OCI-LY7 (cell line): ENCODE results near the gene MUC20. TPM values are rescaled to one million over a fixed set of nuclear protein-coding genes. Genes with fewer than 3 reads are reported as not detected.
A peak's percentile ranks its signal among the peaks of the same experiment; 100 is the strongest.

Experiments
- BruUV-seq: library from RNA; stranded (reverse); fragments of 400-500 nt; replicated peaks from 2 replicates; lab custom pipeline; 2021; lab: Mats Ljungman, UMichigan
- CTCF ChIA-PET: fragments of 300-600 bp; sonication (Branson Sonifier 250); formaldehyde crosslinking; loops from one replicate; lab custom pipeline; 2022; ENCODE audit warnings: antibody characterized with exemption; ENCODE audit not compliant: unreplicated experiment; lab: Charles Lee
- POLR2A ChIA-PET: fragments of 300-600 bp; sonication (Branson Sonifier 250); formaldehyde crosslinking; loops from one replicate; lab custom pipeline; 2022; ENCODE audit warnings: antibody characterized with exemption; lab: Charles Lee
- DNase-seq: peaks from one replicate; pipeline ENCODE4 v3.0.0-alpha.2; 2015; ENCODE audit warnings: low spot score
- H2AFZ ChIP-seq: fragments of 200-600 bp; sonication (generic), shearing (Covaris generic); 2 replicates; pipeline ENCODE4 v1.6.1; 2014; ENCODE audit warnings: mild to moderate bottlenecking, antibody characterized with exemption, low read length, moderate library complexity
- H3K27ac ChIP-seq: fragments of 200-600 bp; sonication (generic); 2 replicates; pipeline ENCODE4 v1.5.1; 2014; ENCODE audit warnings: mixed run types, low read depth, mild to moderate bottlenecking, moderate library complexity, low read length, inconsistent platforms; ENCODE audit not compliant: poor library complexity, severe bottlenecking
- H3K36me3 ChIP-seq: fragments of 200-600 bp; sonication (generic); 2 replicates; pipeline ENCODE4 v1.6.1; 2014; ENCODE audit warnings: mild to moderate bottlenecking, antibody characterized with exemption, low read length, moderate library complexity, mixed read lengths; ENCODE audit not compliant: insufficient read depth
- H3K4me1 ChIP-seq: fragments of 200-600 bp; sonication (generic); 2 replicates; pipeline ENCODE4 v1.5.1; 2014; ENCODE audit warnings: mild to moderate bottlenecking, low read length; ENCODE audit not compliant: insufficient read depth, poor library complexity, severe bottlenecking
- H3K4me2 ChIP-seq: fragments of 200-600 bp; sonication (generic); 2 replicates; pipeline ENCODE4 v1.6.1; 2014; ENCODE audit warnings: mild to moderate bottlenecking, low read length
- H3K4me3 ChIP-seq: fragments of 200-600 bp; sonication (generic); 2 replicates; pipeline ENCODE4 v1.5.1; 2014; ENCODE audit warnings: mild to moderate bottlenecking, low read depth, low read length; ENCODE audit not compliant: poor library complexity, severe bottlenecking
- H3K79me2 ChIP-seq: fragments of 200-600 bp; sonication (generic); 2 replicates; pipeline ENCODE4 v1.6.1; 2016; ENCODE audit warnings: low read depth, mild to moderate bottlenecking, low read length, moderate library complexity, mixed read lengths; ENCODE audit not compliant: insufficient read depth
- H3K9me2 ChIP-seq: fragments of 200-600 bp; sonication (generic); 2 replicates; pipeline ENCODE4 v1.6.1; 2016; ENCODE audit warnings: mild to moderate bottlenecking, low read length, mixed read lengths; ENCODE audit not compliant: insufficient read depth
- H3K9me3 ChIP-seq: fragments of 200-600 bp; sonication (generic); 2 replicates; pipeline ENCODE4 v1.6.1; 2014; ENCODE audit warnings: mild to moderate bottlenecking, mixed run types, low read length, mixed read lengths
- H4K20me1 ChIP-seq: fragments of 200-600 bp; sonication (generic); 2 replicates; pipeline ENCODE4 v1.6.1; 2014; ENCODE audit warnings: mild to moderate bottlenecking, antibody characterized with exemption, low read length, moderate library complexity, mixed read lengths; ENCODE audit not compliant: insufficient read depth
- EZH2phosphoT487 ChIP-seq: fragments of 200-600 bp; sonication (generic); IDR thresholded peaks from 2 replicates; pipeline ENCODE4 v1.6.1; 2018; ENCODE audit warnings: low read depth, borderline replicate concordance, mild to moderate bottlenecking, mixed run types, antibody characterized with exemption, low read length, moderate library complexity, mixed read lengths
- intact Hi-C: fragments of 100-400 bp; cut with micrococcal nuclease; formaldehyde crosslinking; loops from one replicate; pipeline ENCODE4 v1.10.0; 2022; ENCODE audit not compliant: unreplicated experiment
- total RNA-seq, 2 experiments: library from RNA; depleted of rRNA in 1 of 2; stranded (reverse); fragments of >200 nt in 1 of 2; shearing (Covaris generic) in 1 of 2; gene quantifications; 2 replicates each; pipeline ENCODE4 v1.2.3, GENCODE V29; 2014 to 2022
- TF ChIP-seq, protein P1 (sequence below): fragments of 200-600 bp; sonication (generic); conservative IDR thresholded peaks from 2 replicates; pipeline ENCODE4 v1.5.1; 2014; ENCODE audit warnings: mild to moderate bottlenecking, antibody characterized with exemption, low read length, moderate library complexity, mixed read lengths

The MUC20 gene
- total RNA-seq, 2 experiments from 2014 or later, result 0.40 to 1.1 TPM

DNA sequence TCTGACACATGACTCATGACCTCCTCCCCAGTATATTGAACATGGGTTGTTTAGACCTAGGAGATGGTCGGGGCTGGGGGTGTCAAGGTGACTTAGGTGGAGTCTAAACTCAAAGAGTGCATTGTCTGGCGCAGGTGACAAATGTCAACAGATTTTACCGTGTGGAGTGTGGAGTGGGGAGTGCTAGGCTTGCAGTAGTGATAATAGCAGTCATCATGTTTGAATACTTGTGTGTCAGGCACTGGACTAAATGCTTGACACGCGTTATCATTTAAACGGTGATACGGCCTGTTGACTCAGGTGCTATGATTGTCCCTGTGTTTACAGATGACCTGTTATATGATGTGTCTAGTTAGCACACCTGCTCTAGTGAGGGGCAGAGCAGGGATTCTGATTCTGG is 30.8 kb downstream of the MUC20 start:
- POLR2A ChIA-PET, result no interaction called here

DNA sequence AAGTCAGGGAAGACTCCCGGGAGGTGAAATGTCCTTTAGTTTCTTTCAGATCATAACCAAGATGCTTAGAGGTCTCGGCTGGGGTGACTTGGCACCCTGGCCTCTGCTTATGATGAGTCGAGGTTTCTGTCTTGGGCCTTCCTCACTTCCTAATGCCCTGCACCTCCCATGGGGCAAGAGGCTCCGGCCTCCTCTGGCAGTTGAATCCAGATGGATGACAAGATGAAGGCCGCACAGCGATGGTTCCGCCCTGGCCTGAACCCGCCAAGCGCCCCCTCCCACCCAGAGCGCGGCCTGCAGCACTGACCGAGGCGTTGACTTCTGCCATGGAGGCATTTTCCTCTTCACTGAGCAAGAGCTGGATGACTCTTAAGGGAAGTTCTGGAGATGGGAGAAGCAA is 31.3 kb downstream of the MUC20 start:
- intact Hi-C loops, result no loop called here
- no peaks in the 10 kb centered on the region for H3K36me3 ChIP-seq
- no peaks in the 10 kb centered on the region for H3K9me3 ChIP-seq
- no peaks in the 10 kb centered on the region for H3K79me2 ChIP-seq
- no peak overlapping the region for H2AFZ ChIP-seq
- no peaks in the 10 kb centered on the region for H3K9me2 ChIP-seq
- no peak for DNase-seq
- CTCF ChIA-PET, result no interaction called here
- no TSS peak for BruUV-seq
- H3K27ac ChIP-seq, result no peak overlapping the region
- no peak overlapping the region for H3K4me3 ChIP-seq
- no peak for TF ChIP-seq EZH2phosphoT487
- TF ChIP-seq, protein P1, sequence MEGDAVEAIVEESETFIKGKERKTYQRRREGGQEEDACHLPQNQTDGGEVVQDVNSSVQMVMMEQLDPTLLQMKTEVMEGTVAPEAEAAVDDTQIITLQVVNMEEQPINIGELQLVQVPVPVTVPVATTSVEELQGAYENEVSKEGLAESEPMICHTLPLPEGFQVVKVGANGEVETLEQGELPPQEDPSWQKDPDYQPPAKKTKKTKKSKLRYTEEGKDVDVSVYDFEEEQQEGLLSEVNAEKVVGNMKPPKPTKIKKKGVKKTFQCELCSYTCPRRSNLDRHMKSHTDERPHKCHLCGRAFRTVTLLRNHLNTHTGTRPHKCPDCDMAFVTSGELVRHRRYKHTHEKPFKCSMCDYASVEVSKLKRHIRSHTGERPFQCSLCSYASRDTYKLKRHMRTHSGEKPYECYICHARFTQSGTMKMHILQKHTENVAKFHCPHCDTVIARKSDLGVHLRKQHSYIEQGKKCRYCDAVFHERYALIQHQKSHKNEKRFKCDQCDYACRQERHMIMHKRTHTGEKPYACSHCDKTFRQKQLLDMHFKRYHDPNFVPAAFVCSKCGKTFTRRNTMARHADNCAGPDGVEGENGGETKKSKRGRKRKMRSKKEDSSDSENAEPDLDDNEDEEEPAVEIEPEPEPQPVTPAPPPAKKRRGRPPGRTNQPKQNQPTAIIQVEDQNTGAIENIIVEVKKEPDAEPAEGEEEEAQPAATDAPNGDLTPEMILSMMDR, result no peak
- POLR2A ChIA-PET, result no interaction called here
- no peaks in the 10 kb centered on the region for H4K20me1 ChIP-seq
- no peak overlapping the region for H3K4me2 ChIP-seq
- H3K4me1 ChIP-seq, result no peaks in the 10 kb centered on the region

More for the DNA sequence above, 30.8 kb downstream of the MUC20 start:
- CTCF ChIA-PET, result no interaction called here
- H3K4me3 ChIP-seq, result no peak overlapping the region
- H2AFZ ChIP-seq, result no peak overlapping the region
- H3K27ac ChIP-seq, result no peak overlapping the region
- no TSS peak for BruUV-seq
- H3K9me3 ChIP-seq, result no peaks in the 10 kb centered on the region
- TF ChIP-seq EZH2phosphoT487, result no peak
- TF ChIP-seq, protein P1, result no peak
- no peak for DNase-seq
- H4K20me1 ChIP-seq, result no peaks in the 10 kb centered on the region
- no peaks in the 10 kb centered on the region for H3K4me1 ChIP-seq
- H3K36me3 ChIP-seq, result no peaks in the 10 kb centered on the region
- H3K79me2 ChIP-seq, result no peaks in the 10 kb centered on the region
- no peaks in the 10 kb centered on the region for H3K9me2 ChIP-seq
- no peak overlapping the region for H3K4me2 ChIP-seq
- intact Hi-C loops, result no loop called here

DNA sequence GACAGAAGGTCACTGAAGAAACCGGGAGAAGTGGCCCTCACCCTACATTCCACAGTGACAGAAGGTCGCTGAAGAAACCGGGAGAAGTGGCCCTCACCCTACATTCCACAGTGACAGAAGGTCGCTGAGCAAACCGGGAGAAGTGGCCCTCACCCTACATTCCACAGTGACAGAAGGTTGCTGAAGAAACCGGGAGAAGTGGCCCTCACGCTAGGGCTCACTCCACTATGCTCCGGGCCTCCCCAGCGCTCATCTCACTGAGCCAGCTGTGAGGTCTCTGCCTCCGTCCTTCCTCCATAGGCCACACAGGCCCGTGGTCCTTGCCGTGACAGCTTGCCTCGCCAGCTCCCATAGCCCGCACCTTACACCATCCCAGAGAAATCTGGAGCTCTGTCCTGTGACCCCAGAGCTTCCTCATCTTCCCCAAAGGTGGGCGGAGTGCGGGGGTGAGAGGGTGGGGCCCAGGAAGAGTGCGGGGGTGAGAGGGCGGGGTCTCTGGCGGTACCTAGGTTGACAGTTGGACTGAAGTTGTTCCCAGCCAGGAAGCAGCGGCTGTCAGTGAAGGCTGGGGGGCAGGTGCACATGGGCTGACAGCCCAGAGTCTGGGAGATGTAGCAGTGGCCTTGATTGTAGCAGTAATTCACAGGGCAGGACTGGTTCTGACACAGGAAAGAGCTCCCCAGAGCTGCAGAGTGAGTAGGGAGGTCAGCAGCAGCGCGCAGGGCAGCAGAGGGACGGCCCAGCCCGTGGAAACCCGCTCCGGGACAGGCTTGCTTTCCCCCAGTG is 32.0 kb downstream of the MUC20 start:
- H3K4me2 ChIP-seq, result no peak overlapping the region
- H3K36me3 ChIP-seq, result no peaks in the 10 kb centered on the region
- BruUV-seq, result no TSS peak
- H3K9me2 ChIP-seq, result no peaks in the 10 kb centered on the region
- ChIA-PET POLR2A (interaction anchor here (0.7 kb wide), 2 partner anchors 148 to 452 kb away, joined by 3 to 5 read pairs; no protein-coding TSS in a partner anchor), CTCF (no interaction called here)
- no peaks in the 10 kb centered on the region for H3K4me1 ChIP-seq
- TF ChIP-seq EZH2phosphoT487, result no peak
- TF ChIP-seq, protein P1, result no peak
- intact Hi-C loops, result no loop called here
- no peak overlapping the region for H3K4me3 ChIP-seq
- H3K27ac ChIP-seq, result no peak overlapping the region
- no peaks in the 10 kb centered on the region for H3K9me3 ChIP-seq
- no peak overlapping the region for H2AFZ ChIP-seq
- peak; percentile 16 for DNase-seq
- no peaks in the 10 kb centered on the region for H4K20me1 ChIP-seq
- no peaks in the 10 kb centered on the region for H3K79me2 ChIP-seq
